ENCODE results near the gene CDC42BPA.

Gene CDC42BPA

GRCh38 chr1:227033880-227034279 is 284.4 kb downstream of the CDC42BPA start:
- no CpG with 5 or more reads among the region's 2 CpGs for WGBS (ENCODE audit: extremely low coverage, insufficient coverage, insufficient read length)
- peaks cover 0 to 4% of the 10 kb centered on the region in 2 experiments for H3K36me3 ChIP-seq (ENCODE audit: control insufficient read depth in 1 of 2, insufficient read depth in 2 of 2, low read length in 2 of 2)
- no peak overlapping the region for H3K23ac ChIP-seq (ENCODE audit: low read length)
- H3K4me3 ChIP-seq (ENCODE audit: low read depth, low read length) = no peak overlapping the region
- no peak overlapping the region for H2BK5ac ChIP-seq (ENCODE audit: low read depth, low read length, poor library complexity)
- H3K79me2 ChIP-seq (ENCODE audit: control insufficient read depth, insufficient read depth, low read length, poor library complexity) = no peaks in the 10 kb centered on the region
- H2BK120ac ChIP-seq (ENCODE audit: insufficient read depth, low read length, poor library complexity) = no peak overlapping the region
- no peaks in the 10 kb centered on the region for H3K79me1 ChIP-seq (ENCODE audit: low read length)
- H3K4me1 ChIP-seq (ENCODE audit: control insufficient read depth in 1 of 2, insufficient read depth in 2 of 2, low read length in 2 of 2) = no peaks in the 10 kb centered on the region
- no peak overlapping the region for H2BK12ac ChIP-seq (ENCODE audit: low read length)
- H2AK5ac ChIP-seq (ENCODE audit: low read length) = no peak overlapping the region
- H3K27me3 ChIP-seq (ENCODE audit: insufficient read depth, low read length) = no peaks in the 10 kb centered on the region
- no peak overlapping the region for H4K12ac ChIP-seq (ENCODE audit: low read depth, low read length)
- H3K27ac ChIP-seq (ENCODE audit: low read depth, low read length) = no peak overlapping the region
- no peak overlapping the region for H2AFZ ChIP-seq (ENCODE audit: insufficient read depth, low read length, poor library complexity)
- no peak overlapping the region for H4K8ac ChIP-seq (ENCODE audit: low read depth, low read length)
- no peak overlapping the region for H3K4me2 ChIP-seq (ENCODE audit: low read length)
- no peak overlapping the region for H3K18ac ChIP-seq (ENCODE audit: low read length)
- H3K4ac ChIP-seq (ENCODE audit: low read depth, low read length) = no peak overlapping the region
- no peak overlapping the region for H3K9ac ChIP-seq (ENCODE audit: low read length)
- no peaks in the 10 kb centered on the region for H3K9me3 ChIP-seq (ENCODE audit: insufficient read depth, low read depth, low read length)
- peak; percentile 2 to 42 for DNase-seq
- H4K91ac ChIP-seq (ENCODE audit: low read depth, low read length) = no peak overlapping the region
- no peak overlapping the region for H3K14ac ChIP-seq (ENCODE audit: low read length)

- Histone ChIP-seq H3K79me1 (ENCODE audit: low read length) (no peaks in the 10 kb centered on the region), H2BK5ac (ENCODE audit: low read depth, low read length, poor library complexity) (no peak overlapping the region), H2BK120ac (ENCODE audit: insufficient read depth, low read length, poor library complexity) (no peak overlapping the region), H3K14ac (ENCODE audit: low read length) (no peak overlapping the region), H3K4me1 (ENCODE audit: control insufficient read depth in 1 of 2, insufficient read depth in 2 of 2, low read length in 2 of 2) (no peaks in the 10 kb centered on the region), H3K4me2 (ENCODE audit: low read length) (no peak overlapping the region), H3K23ac (ENCODE audit: low read length) (no peak overlapping the region), H3K4me3 (ENCODE audit: low read depth, low read length) (no peak overlapping the region), H2BK12ac (ENCODE audit: low read length) (no peak overlapping the region), H3K79me2 (ENCODE audit: control insufficient read depth, insufficient read depth, low read length, poor library complexity) (no peaks in the 10 kb centered on the region), H4K8ac (ENCODE audit: low read depth, low read length) (peak overlapping the region; percentile 9), H3K9ac (ENCODE audit: low read length) (no peak overlapping the region), H3K18ac (ENCODE audit: low read length) (no peak overlapping the region), H2AK5ac (ENCODE audit: low read length) (no peak overlapping the region), H3K27me3 (ENCODE audit: insufficient read depth, low read length) (no peaks in the 10 kb centered on the region), H3K9me3 (ENCODE audit: insufficient read depth, low read depth, low read length) (no peaks in the 10 kb centered on the region), H3K4ac (ENCODE audit: low read depth, low read length) (no peak overlapping the region), H3K27ac (ENCODE audit: low read depth, low read length) (no peak overlapping the region), H4K91ac (ENCODE audit: low read depth, low read length) (no peak overlapping the region), H2AFZ (ENCODE audit: insufficient read depth, low read length, poor library complexity) (no peak overlapping the region), H3K36me3 (ENCODE audit: control insufficient read depth in 1 of 2, insufficient read depth in 2 of 2, low read length in 2 of 2) (peaks cover 0 to 9% of the 10 kb centered on the region in 2 experiments), H4K12ac (ENCODE audit: low read depth, low read length) (no peak overlapping the region)
- WGBS (ENCODE audit: extremely low coverage, insufficient coverage, insufficient read length) = no CpG with 5 or more reads among the region's 3 CpGs
- no peak for DNase-seq
Measured at GRCh38 chr1:227032396-227032795, 285.9 kb downstream of the CDC42BPA start.

- no CpG with 5 or more reads among the region's 3 CpGs for WGBS (ENCODE audit: extremely low coverage, insufficient coverage, insufficient read length)
Measured at GRCh38 chr1:227016990-227017389, 301.3 kb downstream of the CDC42BPA start.

GRCh38 chr1:227010645-227011044 is 307.6 kb downstream of the CDC42BPA start:
- Histone ChIP-seq H3K14ac (ENCODE audit: low read length) (no peak overlapping the region), H3K23ac (ENCODE audit: low read length) (no peak overlapping the region), H3K9me3 (ENCODE audit: insufficient read depth, low read depth, low read length) (no peaks in the 10 kb centered on the region), H3K27ac (ENCODE audit: low read depth, low read length) (no peak overlapping the region), H4K12ac (ENCODE audit: low read depth, low read length) (no peak overlapping the region), H2AFZ (ENCODE audit: insufficient read depth, low read length, poor library complexity) (no peak overlapping the region), H3K79me1 (ENCODE audit: low read length) (no peaks in the 10 kb centered on the region), H3K27me3 (ENCODE audit: insufficient read depth, low read length) (no peaks in the 10 kb centered on the region), H3K4me3 (ENCODE audit: low read depth, low read length) (no peak overlapping the region), H3K4ac (ENCODE audit: low read depth, low read length) (no peak overlapping the region), H2BK12ac (ENCODE audit: low read length) (no peak overlapping the region), H3K9ac (ENCODE audit: low read length) (no peak overlapping the region), H3K4me1 (ENCODE audit: control insufficient read depth in 1 of 2, insufficient read depth in 2 of 2, low read length in 2 of 2) (no peaks in the 10 kb centered on the region), H3K18ac (ENCODE audit: low read length) (no peak overlapping the region), H2BK5ac (ENCODE audit: low read depth, low read length, poor library complexity) (no peak overlapping the region), H3K4me2 (ENCODE audit: low read length) (no peak overlapping the region), H2BK120ac (ENCODE audit: insufficient read depth, low read length, poor library complexity) (no peak overlapping the region), H2AK5ac (ENCODE audit: low read length) (no peak overlapping the region), H3K79me2 (ENCODE audit: control insufficient read depth, insufficient read depth, low read length, poor library complexity) (no peaks in the 10 kb centered on the region), H4K8ac (ENCODE audit: low read depth, low read length) (no peak overlapping the region), H4K91ac (ENCODE audit: low read depth, low read length) (no peak overlapping the region), H3K36me3 (ENCODE audit: control insufficient read depth in 1 of 2, insufficient read depth in 2 of 2, low read length in 2 of 2) (no peaks in the 10 kb centered on the region)
- WGBS (ENCODE audit: extremely low coverage, insufficient coverage, insufficient read length) = no CpG with 5 or more reads among the region's 5 CpGs
- no peak for DNase-seq

More at GRCh38 chr1:227016990-227017389, 301.3 kb downstream of the CDC42BPA start:
- H3K4me2 ChIP-seq (ENCODE audit: low read length) = no peak overlapping the region
- H3K23ac ChIP-seq (ENCODE audit: low read length) = no peak overlapping the region
- H3K4ac ChIP-seq (ENCODE audit: low read depth, low read length) = no peak overlapping the region
- no peaks in the 10 kb centered on the region for H3K27me3 ChIP-seq (ENCODE audit: insufficient read depth, low read length)
- no peak overlapping the region for H4K8ac ChIP-seq (ENCODE audit: low read depth, low read length)
- H2AK5ac ChIP-seq (ENCODE audit: low read length) = no peak overlapping the region
- H2AFZ ChIP-seq (ENCODE audit: insufficient read depth, low read length, poor library complexity) = no peak overlapping the region
- no peak overlapping the region for H3K9ac ChIP-seq (ENCODE audit: low read length)
- no peak overlapping the region for H2BK120ac ChIP-seq (ENCODE audit: insufficient read depth, low read length, poor library complexity)
- H3K18ac ChIP-seq (ENCODE audit: low read length) = no peak overlapping the region
- no peak overlapping the region for H2BK5ac ChIP-seq (ENCODE audit: low read depth, low read length, poor library complexity)
- H4K91ac ChIP-seq (ENCODE audit: low read depth, low read length) = no peak overlapping the region
- no peak overlapping the region for H2BK12ac ChIP-seq (ENCODE audit: low read length)
- no peaks in the 10 kb centered on the region for H3K79me2 ChIP-seq (ENCODE audit: control insufficient read depth, insufficient read depth, low read length, poor library complexity)
- H3K36me3 ChIP-seq (ENCODE audit: control insufficient read depth in 1 of 2, insufficient read depth in 2 of 2, low read length in 2 of 2) = peaks cover 0 to 2% of the 10 kb centered on the region in 2 experiments
- no peaks in the 10 kb centered on the region for H3K79me1 ChIP-seq (ENCODE audit: low read length)
- no peak for DNase-seq
- no peaks in the 10 kb centered on the region for H3K4me1 ChIP-seq (ENCODE audit: control insufficient read depth in 1 of 2, insufficient read depth in 2 of 2, low read length in 2 of 2)
- H3K27ac ChIP-seq (ENCODE audit: low read depth, low read length) = no peak overlapping the region
- H3K9me3 ChIP-seq (ENCODE audit: insufficient read depth, low read depth, low read length) = no peaks in the 10 kb centered on the region
- H4K12ac ChIP-seq (ENCODE audit: low read depth, low read length) = no peak overlapping the region
- no peak overlapping the region for H3K4me3 ChIP-seq (ENCODE audit: low read depth, low read length)
- H3K14ac ChIP-seq (ENCODE audit: low read length) = no peak overlapping the region
